GM18508 (cell line): ENCODE results near the gene SMIM33.
"Not testable (repeated sequence)": the region's sequence is repeated elsewhere in the genome, so short reads cannot be mapped to it uniquely, and the experiment has no call there.

Experiments used
- ATAC-seq: cut with Tn5 transposase; IDR thresholded peaks from one replicate; pipeline ENCODE4 v1.9.1; 2021; ENCODE audit warnings: moderate number of reproducible peaks; ENCODE audit not compliant: insufficient read depth, unreplicated experiment

The SMIM33 gene

DNA sequence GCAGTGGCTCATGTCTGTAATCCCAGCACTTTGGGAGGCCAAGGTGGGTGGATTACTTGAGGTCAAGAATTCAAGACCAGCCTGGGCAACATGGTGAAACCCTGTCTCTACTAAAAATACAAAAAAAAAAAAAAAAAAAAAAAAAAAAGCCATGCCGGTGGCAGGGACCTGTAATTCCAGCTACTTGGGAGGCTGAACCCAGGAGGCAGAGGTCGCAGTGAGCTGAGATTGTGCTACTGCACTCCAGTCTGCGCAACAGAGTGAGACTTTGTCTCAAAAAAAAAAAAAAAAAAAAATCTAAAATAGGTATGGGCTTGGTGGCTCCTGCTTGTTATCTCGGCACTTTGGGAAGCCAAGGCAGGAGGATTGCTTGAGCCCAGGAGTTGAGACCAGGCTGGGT lies 8.9 kb downstream of the SMIM33 start:
- not testable (repeated sequence) for ATAC-seq

- ATAC-seq: no peak
These were observed 10.3 kb downstream of the SMIM33 start for GRCh38 chr5:139481122-139481533.

GRCh38 chr5:139481580-139482049 lies 10.8 kb downstream of the SMIM33 start:
- ATAC-seq: no peak

DNA sequence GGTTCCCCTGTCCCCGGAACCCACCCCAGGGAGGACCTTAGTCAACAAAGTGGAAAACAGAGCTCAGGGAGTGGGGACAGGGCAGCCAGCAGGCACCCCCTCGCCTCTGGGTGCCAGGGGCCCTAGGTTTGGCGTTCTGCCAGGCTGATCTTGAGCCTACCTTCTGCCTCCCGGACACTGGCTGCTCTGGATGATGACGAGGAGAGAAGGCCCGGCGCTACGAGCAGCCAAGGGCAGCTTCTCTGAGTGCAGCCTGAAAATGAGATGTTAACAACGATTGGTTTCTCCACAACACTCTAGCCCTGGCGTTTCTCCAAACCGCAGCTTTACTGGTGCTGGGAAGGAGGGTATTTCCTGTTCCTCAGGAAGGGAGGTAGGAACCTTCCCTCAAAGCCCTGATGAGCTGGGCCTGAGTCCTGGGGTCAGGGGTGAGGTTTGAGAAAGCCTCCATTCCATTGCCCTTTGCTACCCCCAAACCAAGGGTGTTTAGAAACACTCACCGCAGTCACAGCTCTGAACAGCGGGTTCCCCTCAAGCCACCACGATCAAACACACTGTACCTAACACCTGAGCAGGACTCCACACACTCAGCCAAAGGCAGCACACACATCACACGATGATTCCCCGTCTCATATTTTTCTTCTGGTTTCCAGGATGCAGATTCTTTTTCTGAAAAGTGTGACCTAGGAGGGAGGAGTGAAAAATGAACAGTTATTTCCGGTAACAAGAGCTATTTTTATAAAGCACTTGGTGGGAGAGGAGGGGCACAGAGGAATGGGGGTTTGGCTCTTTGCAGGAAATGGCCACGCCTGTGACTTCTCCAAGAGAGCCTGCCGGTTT lies 11.5 kb downstream of the SMIM33 start, which contains the start of gene STING1:
Gene STING1 (minus strand): TSS at position 709 of the 840 bp plus-strand sequence. CDS start 1,054 bp downstream, outside the sequence.
- no peak for ATAC-seq

- ATAC-seq: not testable (repeated sequence)
These were observed 12.0 kb downstream of the SMIM33 start for GRCh38 chr5:139482890-139483208.

GRCh38 chr5:139486201-139486600 lies 15.4 kb downstream of the SMIM33 start:
- ATAC-seq: no peak

DNA sequence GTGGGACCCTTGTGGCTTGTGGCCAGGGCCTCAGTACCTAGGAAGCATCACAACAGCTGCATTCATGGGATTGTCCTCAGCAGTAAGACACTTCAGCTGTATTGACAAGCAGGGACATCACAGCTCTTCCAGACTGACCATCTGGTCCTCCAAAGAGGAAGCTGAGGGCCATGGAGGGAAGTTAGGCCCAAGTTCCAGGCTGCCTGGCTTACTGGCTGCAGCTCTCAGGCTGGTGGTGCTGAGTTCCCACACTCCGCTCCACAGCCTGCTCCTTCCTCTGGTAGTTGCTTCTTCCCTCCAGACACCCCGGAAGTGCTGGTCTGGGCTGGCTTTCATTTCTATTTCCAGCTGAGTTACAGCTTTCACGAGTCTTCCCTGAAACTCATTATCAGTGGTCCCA lies 17.5 kb downstream of the SMIM33 start:
- no peak for ATAC-seq

- ATAC-seq: no peak
These were observed 21.9 kb downstream of the SMIM33 start for GRCh38 chr5:139492700-139493192.

DNA sequence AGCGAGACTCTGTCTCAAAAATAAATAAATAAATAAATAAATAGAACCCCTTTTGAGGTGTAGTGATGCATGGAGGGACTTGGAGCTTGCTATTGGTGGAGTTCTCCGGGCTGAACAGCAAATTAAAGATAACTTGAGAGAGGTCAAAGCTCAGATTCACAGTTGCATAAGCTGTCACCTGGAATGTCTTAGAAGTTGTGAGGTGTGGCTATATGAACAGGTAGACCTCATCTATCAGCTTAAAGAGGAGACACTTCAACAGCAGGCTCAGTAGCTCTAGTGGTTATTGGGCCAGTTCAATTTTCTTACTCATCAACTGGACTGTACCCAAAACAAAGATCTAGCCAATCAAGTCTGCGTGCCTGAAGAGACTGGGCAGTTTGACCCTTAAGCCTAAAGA lies 23.5 kb downstream of the SMIM33 start:
- ATAC-seq: no peak

GRCh38 chr5:139494832-139495231 lies 24.0 kb downstream of the SMIM33 start:
- ATAC-seq: no peak

DNA sequence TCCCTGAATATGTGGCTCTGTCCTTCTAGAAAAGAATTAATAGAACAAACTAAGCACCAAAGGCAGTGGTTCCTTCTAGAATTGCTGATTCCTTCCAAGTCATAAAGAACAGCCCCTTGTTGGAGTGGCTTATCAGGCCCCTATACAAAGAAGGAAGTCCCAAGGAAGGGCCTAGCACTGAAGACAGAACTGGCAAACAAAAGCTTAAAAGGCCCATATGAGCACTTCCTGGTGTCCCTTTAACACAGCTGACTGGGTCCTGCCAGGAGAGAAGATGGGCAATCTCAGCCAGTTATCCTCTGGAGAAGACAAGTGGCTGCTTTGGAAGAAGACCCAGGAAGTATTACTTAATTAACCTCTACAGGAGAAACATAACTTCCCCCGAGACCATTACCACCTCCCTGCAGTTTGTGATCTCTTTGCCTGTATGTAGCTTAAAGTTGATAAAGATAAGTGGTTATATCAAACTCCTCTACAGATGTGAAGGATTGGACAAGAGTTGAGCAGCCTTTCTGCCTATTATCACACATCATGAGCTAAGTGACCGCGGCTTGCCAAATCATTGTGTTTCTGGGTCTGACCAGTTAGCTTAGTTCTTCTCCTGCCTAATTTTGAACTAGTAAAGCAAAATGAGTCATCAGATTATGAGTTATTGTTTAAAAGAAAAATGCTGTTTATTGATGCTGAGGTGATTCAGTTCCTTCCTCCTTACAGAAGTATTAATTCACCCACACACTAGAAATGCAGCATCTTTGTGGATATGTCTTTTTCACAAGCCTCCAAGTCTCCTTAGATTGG lies 25.0 kb downstream of the SMIM33 start:
- no peak for ATAC-seq

GRCh38 chr5:139501381-139501780 lies 30.6 kb downstream of the SMIM33 start:
- no peak for ATAC-seq

DNA sequence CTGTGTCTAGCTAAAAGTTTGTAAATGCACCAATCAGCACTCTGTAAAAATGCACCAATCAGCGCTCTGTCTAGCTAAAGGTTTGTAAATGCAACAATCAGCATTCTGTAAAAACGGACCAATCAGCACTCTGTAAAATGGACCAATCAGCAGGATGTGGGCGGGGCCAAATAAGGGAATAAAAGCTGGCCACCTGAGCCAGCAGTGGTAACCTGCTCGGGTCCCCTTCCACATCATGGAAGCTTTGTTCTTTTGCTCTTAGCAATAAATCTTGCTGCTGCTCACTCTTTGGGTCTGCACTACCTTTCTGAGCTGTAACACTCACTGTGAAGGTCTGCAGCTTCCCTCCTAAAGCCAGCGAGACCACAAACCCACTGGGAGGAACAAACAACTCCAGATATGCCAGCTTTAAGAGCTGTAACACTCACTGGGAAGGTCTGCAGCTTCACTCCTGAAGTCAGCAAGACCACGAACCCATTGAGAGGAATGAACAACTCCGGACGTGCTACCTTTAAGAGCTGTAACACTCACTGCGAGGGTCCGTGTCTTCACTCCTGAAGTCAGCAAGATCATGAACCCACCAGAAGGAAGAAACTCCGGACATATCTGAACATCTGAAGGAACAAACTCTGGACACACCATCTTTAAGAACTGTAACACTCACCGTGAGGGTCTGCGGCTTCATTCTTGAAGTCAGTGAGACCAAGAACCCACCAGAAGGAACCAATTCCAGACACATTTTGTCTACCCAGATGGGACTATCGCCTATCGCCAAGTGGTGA lies 32.4 kb downstream of the SMIM33 start:
- ATAC-seq: not testable (repeated sequence)

- ATAC-seq: not testable (repeated sequence)
These were observed 33.1 kb downstream of the SMIM33 start for GRCh38 chr5:139503879-139504278.

DNA sequence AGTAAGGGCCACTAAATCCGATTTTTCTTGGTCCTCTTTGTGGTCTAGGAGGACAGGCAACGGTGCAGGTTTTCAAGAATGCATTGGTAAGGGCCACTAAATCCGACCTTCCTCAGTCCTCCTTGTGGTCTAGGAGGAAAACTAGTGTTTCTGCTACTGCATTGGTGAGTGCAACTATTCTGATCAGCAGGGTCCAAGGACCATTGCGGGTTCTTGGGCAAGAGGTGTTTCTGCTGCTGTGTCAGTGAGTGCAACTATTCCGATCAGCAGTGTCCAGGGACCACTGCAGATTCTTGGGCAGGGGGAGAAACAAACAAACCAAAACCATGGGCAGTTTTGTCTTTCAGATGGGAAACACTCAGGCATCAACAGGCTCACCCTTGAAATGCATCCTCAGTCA lies 33.9 kb downstream of the SMIM33 start:
- ATAC-seq: not testable (repeated sequence)

DNA sequence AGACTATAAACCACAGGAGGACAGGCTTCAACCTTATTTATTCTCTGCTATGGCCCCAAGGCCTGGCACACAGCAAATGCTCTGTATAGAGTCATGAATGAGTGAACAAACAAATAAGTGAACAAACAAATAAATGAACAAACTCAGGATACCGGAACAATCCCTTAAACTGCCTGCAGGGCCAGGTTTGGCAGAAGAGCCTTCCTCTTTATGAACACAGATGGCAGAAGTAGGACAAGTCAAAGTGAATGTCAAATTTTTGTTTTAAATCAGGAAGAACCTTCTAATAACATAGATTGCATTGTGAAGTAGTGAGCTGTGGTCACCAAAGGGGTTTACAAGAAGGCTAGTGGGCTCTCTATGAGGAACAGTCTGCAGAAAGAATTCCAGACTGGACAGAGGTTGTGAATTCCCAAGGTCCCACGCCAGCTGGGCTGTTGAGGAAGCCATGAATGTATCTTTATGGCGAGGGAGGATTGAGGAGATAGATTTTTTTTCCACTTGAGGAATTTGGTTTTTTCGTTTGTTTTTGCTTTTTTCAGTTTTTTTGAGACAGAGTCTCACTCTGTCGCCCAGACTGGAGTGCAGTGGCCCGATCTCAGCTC lies 42.1 kb downstream of the SMIM33 start:
- ATAC-seq: no peak

DNA sequence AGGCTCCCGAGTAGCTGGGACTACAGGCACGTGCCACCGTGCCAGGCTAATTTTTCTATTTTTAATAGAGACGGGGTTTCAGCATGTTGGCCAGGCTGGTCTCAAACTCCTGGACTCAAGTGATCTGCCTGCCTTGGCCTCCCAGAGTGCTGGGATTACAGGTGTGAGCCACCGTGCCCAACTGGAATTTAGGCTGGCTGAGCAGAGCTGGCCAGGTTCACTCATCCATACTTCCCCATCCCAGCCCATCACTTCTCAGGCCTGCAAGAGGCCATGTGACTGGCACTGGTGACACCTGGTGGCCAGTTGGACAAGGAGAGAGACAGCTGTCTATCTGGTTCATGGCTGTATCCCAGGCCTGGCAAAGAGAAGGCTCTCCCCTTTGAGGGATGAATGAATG lies 42.6 kb downstream of the SMIM33 start:
- ATAC-seq: not testable (repeated sequence)

DNA sequence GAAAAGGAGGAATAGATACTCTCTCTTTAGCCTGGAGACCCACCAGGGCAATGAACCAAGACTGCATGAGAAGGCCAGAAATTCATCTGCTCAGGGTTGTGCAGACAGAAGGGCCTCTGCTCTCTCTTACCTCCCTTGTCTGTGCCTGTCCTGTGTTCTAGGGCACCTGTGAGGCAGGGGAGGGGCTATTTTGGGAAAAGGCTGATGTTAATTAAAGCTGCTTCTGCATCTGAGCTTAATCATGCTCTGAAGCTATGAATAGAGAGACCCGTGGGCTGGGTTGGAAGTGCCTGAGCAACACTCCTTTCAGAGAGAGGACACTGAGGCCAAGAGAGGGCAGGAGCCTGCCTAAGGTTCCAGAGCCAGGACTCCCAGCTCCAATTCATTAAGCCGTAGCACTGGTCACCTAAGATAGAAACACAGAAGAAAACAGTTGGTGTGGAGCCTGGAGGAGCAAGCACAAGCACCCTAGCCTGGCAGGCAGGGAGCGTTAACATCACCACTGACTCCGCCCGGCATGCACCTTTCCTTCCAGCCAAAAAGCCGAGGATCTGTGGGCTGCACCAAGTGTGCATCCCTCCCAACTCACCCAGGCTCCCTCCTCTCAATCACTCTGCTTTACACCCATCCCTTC lies 43.2 kb downstream of the SMIM33 start:
- ATAC-seq: no peak

GRCh38 chr5:139514486-139514856 lies 43.7 kb downstream of the SMIM33 start:
- no peak for ATAC-seq
